HepG2 (cell line): ENCODE measurements around the gene ERRFI1. TPM values are rescaled to one million over a fixed set of nuclear protein-coding genes. Genes with fewer than 3 reads are reported as not detected.

Source experiments
- ATAC-seq: fragments of 200-7000 bp; cut with Tn5 transposase; 3 replicates; pipeline ENCODE4 v1.9.1; 2020; ENCODE audit warnings: mild to moderate bottlenecking, moderate library complexity
- BruUV-seq: library from RNA; stranded (reverse); fragments of 400-500 nt; replicated peaks from 2 replicates; lab custom pipeline; 2021; lab: Mats Ljungman, UMichigan
- CTCF ChIA-PET: fragments of 300-600 bp; formaldehyde crosslinking; extraction: SDS; loops from one replicate; lab custom pipeline; 2021; ENCODE audit warnings: low total read pairs, inconsistent platforms, low intra/inter-chr PET ratio; lab: Yijun Ruan, JAX
- POLR2A ChIA-PET: fragments of 350-600 bp; sonication (Branson Sonifier 250); formaldehyde crosslinking; loops from one replicate; lab custom pipeline; 2020; ENCODE audit warnings: antibody characterized with exemption, inconsistent platforms; lab: Yijun Ruan, JAX
- DNase-seq: peaks from one replicate; pipeline ENCODE4 v3.0.0-alpha.2; 2015; ENCODE audit warnings: low spot score
- FAIRE-seq: peaks from 3 replicates; lab custom pipeline; 2011; peaks lifted over from hg19 to GRCh38; lab: Jason Lieb, UNC
- H2AFZ ChIP-seq: one replicate; pipeline ENCODE4 v1.6.1; 2011; ENCODE audit warnings: low read length, inconsistent platforms
- H3K27ac ChIP-seq: fragments of 300-600 bp; 3 replicates; pipeline ENCODE4 v1.8.0; 2011; ENCODE audit warnings: mixed run types, mild to moderate bottlenecking, mixed read lengths, low read length, inconsistent platforms; ENCODE audit not compliant: insufficient read depth; ENCODE audit errors: extremely low read length
- H3K27me3 ChIP-seq, 2 experiments: fragments of 200-600 bp in 1 of 2; 2 replicates in 1 of 2; 3 replicates in 1 of 2; pipeline versions ENCODE4 v1.6.0 to v1.8.0; 2011; ENCODE audit warnings: low read length in 2 of 2, mild to moderate bottlenecking in 2 of 2, moderate library complexity in 2 of 2, inconsistent platforms in 1 of 2; ENCODE audit not compliant: insufficient read depth in 2 of 2, control insufficient read depth in 1 of 2
- H3K36me3 ChIP-seq, 2 experiments: fragments of 200-600 bp in 1 of 2; replicated peaks in 1 of 2; 2 replicates in 1 of 2; 3 replicates in 1 of 2; pipeline versions ENCODE4 v1.5.1 to v1.8.0; 2011; ENCODE audit warnings: low read length in 2 of 2, inconsistent platforms in 1 of 2; ENCODE audit not compliant: insufficient read depth in 2 of 2, control insufficient read depth in 1 of 2
- H3K4me1 ChIP-seq: 2 replicates; pipeline ENCODE4 v1.5.1; 2012; ENCODE audit warnings: low read length, inconsistent platforms; ENCODE audit not compliant: insufficient read depth
- H3K4me2 ChIP-seq: 2 replicates; pipeline ENCODE4 v1.6.0; 2011; ENCODE audit warnings: low read depth, low read length, inconsistent platforms
- H3K4me3 ChIP-seq, 3 experiments: fragments of 200-600 bp in 1 of 3; sonication (generic), shearing (Covaris generic) in 1 of 3; replicated peaks in 1 of 3; 2 replicates each; pipeline ENCODE4 v1.5.1; 2011 to 2016; ENCODE audit warnings: low read length in 3 of 3, inconsistent platforms in 2 of 3, low read depth in 2 of 3, mild to moderate bottlenecking in 2 of 3, control low read depth in 1 of 3, mixed read lengths in 1 of 3; ENCODE audit not compliant: insufficient read depth in 1 of 3
- H3K79me2 ChIP-seq: one replicate; pipeline ENCODE4 v1.6.1; 2011; ENCODE audit warnings: low read length, inconsistent platforms; ENCODE audit not compliant: insufficient read depth
- H3K9ac ChIP-seq: 2 replicates; pipeline ENCODE4 v1.6.0; 2011; ENCODE audit warnings: mild to moderate bottlenecking, low read depth, low read length, inconsistent platforms; ENCODE audit not compliant: insufficient read depth
- H3K9me3 ChIP-seq: 2 replicates; pipeline ENCODE4 v1.5.1; 2012; ENCODE audit warnings: mild to moderate bottlenecking, low read length
- H4K20me1 ChIP-seq: 2 replicates; pipeline ENCODE4 v1.6.0; 2011; ENCODE audit warnings: inconsistent platforms, mild to moderate bottlenecking, low read length, moderate library complexity; ENCODE audit not compliant: insufficient read depth
- AFF4 ChIP-seq: sonication (generic); formaldehyde crosslinking; IDR thresholded peaks from 2 replicates; pipeline ENCODE4 v1.4.0; 2020; ENCODE audit warnings: missing genetic modification reagents
- ATF7 ChIP-seq, 2 experiments: fragments of 450-650 bp in 1 of 2; sonication (generic) in 1 of 2; formaldehyde crosslinking in 1 of 2; IDR thresholded peaks; 2 replicates each; pipeline versions ENCODE4 v1.4.0 to v1.6.1; 2016 to 2020; ENCODE audit warnings: antibody characterized with exemption in 1 of 2, mild to moderate bottlenecking in 1 of 2, missing genetic modification reagents in 1 of 2
- CEBPB ChIP-seq: IDR thresholded peaks from 2 replicates; pipeline ENCODE4 v1.6.1; 2011; ENCODE audit warnings: low read depth, low read length, improper control_type of control experiment, borderline replicate concordance
- CREB1 ChIP-seq, 2 experiments: fragments of 450-650 bp in 1 of 2; IDR thresholded peaks; 2 replicates each; pipeline ENCODE4 v1.6.1; 2016 to 2017; ENCODE audit warnings: control low read depth in 1 of 2, mild to moderate bottlenecking in 1 of 2, missing compliant biosample characterization in 1 of 2, missing genetic modification characterization in 1 of 2
- DZIP1 ChIP-seq: sonication (generic); formaldehyde crosslinking; IDR thresholded peaks from 2 replicates; pipeline ENCODE4 v1.5.0; 2020; ENCODE audit warnings: mild to moderate bottlenecking, missing genetic modification reagents
- EHMT2 ChIP-seq: fragments of 200-600 bp; sonication (generic); IDR thresholded peaks from 2 replicates; pipeline ENCODE4 v1.7.0; 2017; ENCODE audit warnings: antibody characterized with exemption, low read depth, low read length, borderline replicate concordance
- HNRNPL ChIP-seq: fragments of 200-400 bp; formaldehyde crosslinking; IDR thresholded peaks from 2 replicates; pipeline ENCODE4 v1.6.1; 2017; ENCODE audit warnings: mild to moderate bottlenecking, low read depth, low read length
- JUNB ChIP-seq: sonication (generic); formaldehyde crosslinking; IDR thresholded peaks from 2 replicates; pipeline ENCODE4 v1.8.0; 2022; ENCODE audit warnings: missing genetic modification reagents, mild to moderate bottlenecking, borderline replicate concordance
- MXD1 ChIP-seq: sonication (generic); formaldehyde crosslinking; IDR thresholded peaks from 2 replicates; pipeline ENCODE4 v1.4.0; 2020; ENCODE audit warnings: mild to moderate bottlenecking, missing genetic modification reagents
- PHF20 ChIP-seq: sonication (generic); formaldehyde crosslinking; IDR thresholded peaks from 2 replicates; pipeline ENCODE4 v1.5.0; 2020; ENCODE audit warnings: mild to moderate bottlenecking, missing genetic modification reagents
- RARA ChIP-seq: IDR thresholded peaks from 2 replicates; pipeline ENCODE4 v1.6.1; 2016; ENCODE audit warnings: missing genetic modification reagents, missing compliant biosample characterization
- REPIN1 ChIP-seq: sonication (generic); formaldehyde crosslinking; IDR thresholded peaks from 2 replicates; pipeline ENCODE4 v1.8.0; 2022; ENCODE audit warnings: missing genetic modification reagents, low read depth, mild to moderate bottlenecking, borderline replicate concordance
- TRIM22 ChIP-seq: fragments of 450-650 bp; IDR thresholded peaks from 2 replicates; pipeline ENCODE4 v1.6.1; 2017
- ZNF350 ChIP-seq: sonication (generic); formaldehyde crosslinking; IDR thresholded peaks from 2 replicates; pipeline ENCODE4 v1.4.0; 2020; ENCODE audit warnings: mild to moderate bottlenecking, low read depth, missing genetic modification reagents, borderline replicate concordance
- ZNF501 ChIP-seq: sonication (generic); formaldehyde crosslinking; IDR thresholded peaks from 2 replicates; pipeline ENCODE4 v1.5.1; 2020; ENCODE audit warnings: mild to moderate bottlenecking, moderate library complexity, missing genetic modification reagents
- WGBS: methylation state at CpG from one replicate; pipeline ENCODE4 v1.1.6; 2017; ENCODE audit warnings: low lambda C conversion rate; 5-methylcytosine and 5-hydroxymethylcytosine counted together
- in situ Hi-C: cut with HindIII; loops from 2 replicates; pipeline ENCODE4 v1.10.0; 2017; ENCODE audit warnings: low pct_unique_long_range_greater_than_20kb; ENCODE audit not compliant: extremely low pct_ligation_motif_present
- intact Hi-C: fragments of 100-400 bp; cut with micrococcal nuclease; formaldehyde crosslinking; loops from one replicate; pipeline ENCODE4 v1.10.0; 2022; ENCODE audit not compliant: unreplicated experiment
- polyA plus RNA-seq, 8 experiments: library from polyadenylated mRNA; depleted of rRNA in 3 of 8; stranded (reverse) in 7 of 8; unstranded in 1 of 8; fragments of >200 nt; fragmentation: Illumina TruSeq in 4 of 8; extraction: Trizol in 4 of 8; gene quantifications; 2 replicates each; pipeline versions ENCODE4 v1.2.1 to v1.2.3, GENCODE V29; 2011 to 2016; ENCODE audit warnings: low read depth in 4 of 8, missing spikeins in 1 of 8, mixed read lengths in 1 of 8; ENCODE audit not compliant: insufficient read depth in 1 of 8
- total RNA-seq, 5 experiments: library from RNA; depleted of rRNA; stranded (reverse); fragments of >200 nt; fragmentation: Illumina TruSeq; extraction: Trizol; gene quantifications; 2 replicates each; pipeline ENCODE4 v1.2.3, GENCODE V29; 2016; ENCODE audit warnings: low read depth in 1 of 5

Gene ERRFI1
- total and polyA plus RNA-seq, 2 of the 13 experiments (the other 11 are each of a cell fraction or from before 2014, with no cell fraction given): 84.4 to 753 TPM

- peak overlapping the region; percentile 74 for H3K4me2 ChIP-seq
- H2AFZ ChIP-seq: no peak overlapping the region
- H3K36me3 ChIP-seq: peaks cover 6 to 52% of the 10 kb centered on the region in 2 experiments; a peak in 4 of 5 replicates
- no peak for FAIRE-seq
- peak overlapping the region; percentile 71 for H3K27ac ChIP-seq
- ChIA-PET POLR2A (no interaction called here), CTCF (no interaction called here)
- H4K20me1 ChIP-seq: peaks cover 93% of the 10 kb centered on the region
- H3K4me3 ChIP-seq: peak overlapping the region; percentile 88 to 100 (median 94)
- H3K27me3 ChIP-seq: peaks cover 0 to 2% of the 10 kb centered on the region in 2 experiments; a peak in 1 of 5 replicates
- no peaks in the 10 kb centered on the region for H3K9me3 ChIP-seq
- peak overlapping the region; percentile 100 for H3K9ac ChIP-seq
- peaks cover 43% of the 10 kb centered on the region for H3K4me1 ChIP-seq
- no peak for DNase-seq
- no TSS peak for BruUV-seq
- H3K79me2 ChIP-seq: peaks cover 95% of the 10 kb centered on the region
- ATAC-seq: no peak
- WGBS: 3% methylated on average over 6 of the region's 6 CpGs
- in situ Hi-C loops: loop anchor here (10.0 kb wide), 1 partner anchor 213 kb away; no protein-coding TSS in a partner anchor
- intact Hi-C loops: loop anchor here (10.0 kb wide), 1 partner anchor 133 kb away; no protein-coding TSS in a partner anchor
- TF ChIP-seq EHMT2 (no peak), ZNF350 (CRISPR knock-in tag) (no peak), DZIP1 (CRISPR knock-in tag) (no peak), RARA (no peak), CREB1 (IDR thresholded peaks at IDR 0.05) (no peak), CREB1 (CRISPR knock-in tag; IDR thresholded peaks at IDR 0.05) (no peak; the same call in 1 of the 2 replicates), CEBPB (no peak), TRIM22 (no peak), ZNF501 (no peak), MXD1 (CRISPR knock-in tag) (no peak), ATF7 (IDR thresholded peaks at IDR 0.05) (no peak), ATF7 (CRISPR knock-in tag; IDR thresholded peaks at IDR 0.05) (no peak), REPIN1 (CRISPR knock-in tag) (no peak), JUNB (no peak), AFF4 (CRISPR knock-in tag) (peak; percentile 88), PHF20 (CRISPR knock-in tag) (no peak), HNRNPL (0 out of 2 replicates have a peak, but pooled peaks have one; percentile 37)
These were observed 4.3 kb downstream of the ERRFI1 start for GRCh38 chr1:8021676-8022266.
